DND-41 (cell line): ENCODE results near the gene TNFAIP8.

Source experiments
- CTCF ChIP-seq: IDR thresholded peaks from 2 replicates; pipeline ENCODE4 v1.5.1; 2012; ENCODE audit warnings: borderline replicate concordance, low read length, moderate library complexity, mild to moderate bottlenecking; ENCODE audit not compliant: poor library complexity, severe bottlenecking; ENCODE audit errors: extremely low read depth
- EZH2 ChIP-seq: IDR thresholded peaks from 3 replicates; pipeline ENCODE4 v1.6.1; 2012; ENCODE audit warnings: borderline replicate concordance, low read depth, mild to moderate bottlenecking, moderate library complexity, low read length, inconsistent platforms; ENCODE audit not compliant: severe bottlenecking

GRCh38 chr5:119343766-119344165, 12.1 kb upstream of the TNFAIP8 start:
- no peak for TF ChIP-seq CTCF
- TF ChIP-seq EZH2 = no peak
